ENCODE measurements around the gene KCNA3.

- TF ChIP-seq CTCF (IDR thresholded peaks at IDR 0.05; ENCODE audit: low read depth, low read length) (no peak), EZH2phosphoT487 (IDR thresholded peaks at IDR 0.05; ENCODE audit: low read depth) (no peak)
Measured at GRCh38 chr1:110672753-110673108, 2.0 kb downstream of the KCNA3 start.
